Tibial artery (tissue), 4 donors: Measurements from ENCODE around the gene DSG2.

ENCODE experiments used
- DNase-seq, 2 donors: peaks; one replicate each; pipeline ENCODE4 v3.0.0-alpha.2; 2019
- H3K27ac ChIP-seq, 2 donors: fragments of 200-600 bp; sonication (generic) in 1 of 2; 1 replicate in 1 of 2; 2 replicates in 1 of 2; pipeline ENCODE4 v1.5.1; 2018 to 2019; ENCODE audit warnings: mild to moderate bottlenecking in 1 of 2
- H3K27me3 ChIP-seq, 2 donors: fragments of 200-600 bp; sonication (generic) in 1 of 2; one replicate each; pipeline versions ENCODE4 v1.5.1 to v1.6.0; 2016 to 2019
- H3K36me3 ChIP-seq, 3 donors: fragments of 200-600 bp; sonication (generic) in 2 of 3; one replicate each; pipeline ENCODE4 v1.5.1; 2016 to 2019; ENCODE audit warnings: mild to moderate bottlenecking in 2 of 3
- H3K4me1 ChIP-seq, 4 donors: fragments of 200-600 bp; sonication (generic) in 2 of 4; 1 replicate in 3 of 4; 2 replicates in 1 of 4; pipeline ENCODE4 v1.5.1; 2016 to 2019
- H3K4me3 ChIP-seq, 2 donors: fragments of 200-600 bp; sonication (generic) in 1 of 2; 1 replicate in 1 of 2; 2 replicates in 1 of 2; pipeline ENCODE4 v1.5.1; 2018 to 2019; ENCODE audit warnings: mild to moderate bottlenecking in 2 of 2
- H3K9me3 ChIP-seq, 3 donors: fragments of 200-600 bp; sonication (generic) in 1 of 3; one replicate each; pipeline ENCODE4 v1.5.1; 2016 to 2019
- CTCF ChIP-seq, 2 experiments: fragments of 200-600 bp in 1 of 2; fragments of 450-650 bp in 1 of 2; IDR thresholded peaks; one replicate each; pipeline ENCODE4 v1.5.1; 2017 to 2019; ENCODE audit warnings: antibody characterized with exemption in 2 of 2, mild to moderate bottlenecking in 1 of 2, moderate library complexity in 1 of 2
- intact Hi-C: fragments of 100-400 bp; cut with DNase I; formaldehyde crosslinking; loops from one replicate; pipeline ENCODE4 v1.15.0; 2023; ENCODE audit warnings: low total_unique reads

Gene DSG2

DNA sequence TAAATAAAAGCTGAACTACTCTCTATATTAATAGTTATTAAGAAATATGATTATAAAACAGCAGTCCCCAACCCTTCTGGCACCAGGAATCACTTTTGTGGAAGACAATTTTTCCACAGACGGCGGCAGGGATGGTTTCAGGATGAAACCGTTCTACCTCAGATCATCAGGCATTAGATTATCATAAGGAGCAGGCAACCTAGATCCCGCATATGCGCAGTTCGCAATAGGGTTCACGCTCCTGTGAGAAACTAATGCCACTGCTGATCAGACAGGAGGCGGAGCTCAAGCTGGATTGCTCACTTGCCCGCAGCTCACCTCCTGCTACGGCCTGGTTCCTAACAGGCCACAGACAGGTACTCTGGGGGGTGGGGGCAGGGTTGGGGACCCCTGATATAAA, 19.3 kb upstream of the DSG2 start:
- Histone ChIP-seq H3K9me3 (no peaks in the 10 kb centered on the region), H3K36me3 (no peaks in the 10 kb centered on the region), H3K27ac (no peak overlapping the region), H3K27me3 (no peaks in the 10 kb centered on the region), H3K4me3 (no peak overlapping the region), H3K4me1 (no peaks in the 10 kb centered on the region)
- DNase-seq: no peak
- no peak for TF ChIP-seq CTCF (IDR thresholded peaks at IDR 0.05)
- intact Hi-C loops: no loop called here

DNA sequence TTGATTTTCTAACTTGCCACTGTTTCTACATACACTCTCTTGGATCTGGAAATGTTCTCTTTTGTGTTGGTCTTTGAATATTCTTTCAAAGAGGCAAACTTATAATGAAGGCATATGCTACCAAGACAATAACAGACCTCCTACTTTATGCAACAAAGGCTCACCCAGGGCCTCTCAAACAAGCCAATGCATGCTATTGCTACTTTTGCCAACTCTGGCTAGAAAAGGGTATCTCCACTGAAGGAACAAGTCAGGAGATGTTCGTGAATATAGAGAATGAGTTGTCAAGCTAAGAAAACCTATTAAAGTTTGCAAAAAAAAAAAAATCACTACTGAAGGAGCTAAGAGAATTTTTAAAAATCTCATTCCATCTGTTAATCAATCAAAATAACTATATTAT, 15.9 kb upstream of the DSG2 start:
- intact Hi-C loops: no loop called here

DNA sequence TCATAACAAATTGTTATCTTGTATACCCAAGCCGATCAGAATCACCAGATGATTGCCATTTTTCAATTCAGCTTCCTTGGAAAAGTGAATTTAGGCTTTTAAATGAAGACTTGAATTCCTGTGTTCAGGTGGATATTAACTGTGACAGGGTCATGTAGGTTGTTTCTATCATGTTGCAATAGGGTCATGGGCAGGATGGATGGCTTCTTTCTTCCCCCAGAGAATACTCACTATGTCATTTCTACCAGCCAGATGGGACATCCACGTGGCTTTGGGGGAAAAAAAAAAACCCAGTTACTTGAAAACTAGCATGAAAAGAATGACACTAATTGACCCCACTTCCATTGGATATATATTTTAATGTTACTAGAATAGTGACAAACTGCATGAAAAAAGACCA, 14.6 kb upstream of the DSG2 start:
- Histone ChIP-seq H3K4me3 (no peak overlapping the region), H3K27me3 (no peaks in the 10 kb centered on the region), H3K36me3 (no peaks in the 10 kb centered on the region), H3K9me3 (no peaks in the 10 kb centered on the region), H3K4me1 (no peaks in the 10 kb centered on the region), H3K27ac (no peak overlapping the region)
- intact Hi-C loops: no loop called here
- no peak for TF ChIP-seq CTCF (IDR thresholded peaks at IDR 0.05)
- no peak for DNase-seq

More for the DNA sequence above, 15.9 kb upstream of the DSG2 start:
- TF ChIP-seq CTCF (IDR thresholded peaks at IDR 0.05): no peak
- H3K36me3 ChIP-seq: no peaks in the 10 kb centered on the region
- no peak overlapping the region for H3K4me3 ChIP-seq
- H3K27ac ChIP-seq: no peak overlapping the region
- DNase-seq: no peak
- H3K4me1 ChIP-seq: no peaks in the 10 kb centered on the region
- H3K9me3 ChIP-seq: no peaks in the 10 kb centered on the region
- no peaks in the 10 kb centered on the region for H3K27me3 ChIP-seq

GRCh38 chr18:31484461-31484860, 13.5 kb upstream of the DSG2 start:
- DNase-seq: no peak
- no peaks in the 10 kb centered on the region for H3K9me3 ChIP-seq
- H3K4me1 ChIP-seq: no peaks in the 10 kb centered on the region
- intact Hi-C loops: no loop called here
- no peak for TF ChIP-seq CTCF (IDR thresholded peaks at IDR 0.05)
- no peaks in the 10 kb centered on the region for H3K36me3 ChIP-seq
- H3K27ac ChIP-seq: no peak overlapping the region
- H3K27me3 ChIP-seq: no peaks in the 10 kb centered on the region
- no peak overlapping the region for H3K4me3 ChIP-seq

- H3K27me3 ChIP-seq: no peaks in the 10 kb centered on the region
- H3K4me1 ChIP-seq: no peaks in the 10 kb centered on the region
- H3K27ac ChIP-seq: no peak overlapping the region
- intact Hi-C loops: no loop called here
- no peak overlapping the region for H3K4me3 ChIP-seq
- no peaks in the 10 kb centered on the region for H3K9me3 ChIP-seq
- no peak for DNase-seq
- no peaks in the 10 kb centered on the region for H3K36me3 ChIP-seq
- TF ChIP-seq CTCF (IDR thresholded peaks at IDR 0.05): no peak
Measured at GRCh38 chr18:31486165-31486564, 11.8 kb upstream of the DSG2 start.
